Psoas muscle (tissue), 8 donors: ENCODE measurements around the gene TIAL1. TPM values are rescaled to one million over a fixed set of nuclear protein-coding genes. Genes with fewer than 3 reads are reported as not detected.
"Not testable (repeated sequence)": the region's sequence is repeated elsewhere in the genome, so short reads cannot be mapped to it uniquely, and the experiment has no call there.

ENCODE experiments used
- ATAC-seq, 4 donors: fragments of 200-7000 bp; cut with Tn5 transposase; one replicate each; pipeline ENCODE4 v1.9.1; 2020; ENCODE audit warnings: moderate library complexity in 3 of 4, mild to moderate bottlenecking in 2 of 4
- DNase-seq, 2 donors: peaks; one replicate each; pipeline ENCODE4 v3.0.0-alpha.2; 2020
- H3K27ac ChIP-seq: fragments of 200-600 bp; one replicate; pipeline ENCODE4 v1.8.0; 2022
- H3K27me3 ChIP-seq, 3 donors: fragments of 200-600 bp in 1 of 3; one replicate each; pipeline versions ENCODE4 v1.6.1 to v1.8.0; 2013 to 2022; ENCODE audit warnings: low read length in 2 of 3, mild to moderate bottlenecking in 2 of 3, moderate library complexity in 1 of 3; ENCODE audit not compliant: insufficient read depth in 3 of 3
- H3K36me3 ChIP-seq, 2 donors: fragments of 200-600 bp in 1 of 2; one replicate each; pipeline versions ENCODE4 v1.6.1 to v1.8.0; 2013 to 2022; ENCODE audit warnings: low read depth in 1 of 2, mild to moderate bottlenecking in 1 of 2, moderate library complexity in 1 of 2; ENCODE audit not compliant: insufficient read depth in 1 of 2
- H3K4me1 ChIP-seq: fragments of 200-600 bp; one replicate; pipeline ENCODE4 v1.8.0; 2022
- H3K4me3 ChIP-seq: fragments of 200-600 bp; one replicate; pipeline ENCODE4 v1.8.0; 2022; ENCODE audit warnings: mild to moderate bottlenecking
- H3K9me3 ChIP-seq: fragments of 200-600 bp; one replicate; pipeline ENCODE4 v1.8.0; 2022
- WGBS, 3 donors: extraction: QIAGEN DNeasy Blood & Tissue Kit; methylation state at CpG; one replicate each; pipeline versions ENCODE4 v1.1.6 to v1.1.7; 2013; 5-methylcytosine and 5-hydroxymethylcytosine counted together
- intact Hi-C, 2 donors: fragments of 100-400 bp; cut with DNase I; formaldehyde crosslinking; loops; one replicate each; pipeline versions ENCODE4 v1.11.0 to v1.14.2; 2022
- polyA plus RNA-seq, 3 donors: library from polyadenylated mRNA; stranded (reverse); fragments of 200-250 nt; gene quantifications; one replicate each; pipeline ENCODE4 v1.2.3, GENCODE V29; 2013
- total RNA-seq, 4 donors: library from RNA; stranded (reverse); fragmentation: NEBNext Ultra II Directional in 2 of 4; extraction: Animal tissue kit (Norgen Biotek cat#: 25700) in 2 of 4; gene quantifications; one replicate each; pipeline versions ENCODE4 v1.2.1 to v1.2.4, GENCODE V29; 2021 to 2023
- TF ChIP-seq, protein P1 (sequence below): fragments of 200-600 bp; IDR thresholded peaks from one replicate; pipeline ENCODE4 v1.8.0; 2022; ENCODE audit warnings: antibody characterized with exemption
- donor health status: healthy with polysubstance abuse.
- donor health status: DM: no; HTN: no; CAD: no; lungs with moderate emphysema.
- donor health status: Bipolar disorder and iron deficiency.
- donor health status: healthy.
- donor health status: DM: yes; HTN: yes; CAD: no.
- donor health status: DM: no; HTN: no; CAD: no.
- donor health status: DM: no; HTN: no; CAD: no.
- donor health status: DM: yes; HTN: yes; CAD: no.

Gene TIAL1
- total and polyA plus RNA-seq, 7 donors: 38.2 to 106 (median 79.3) TPM

DNA sequence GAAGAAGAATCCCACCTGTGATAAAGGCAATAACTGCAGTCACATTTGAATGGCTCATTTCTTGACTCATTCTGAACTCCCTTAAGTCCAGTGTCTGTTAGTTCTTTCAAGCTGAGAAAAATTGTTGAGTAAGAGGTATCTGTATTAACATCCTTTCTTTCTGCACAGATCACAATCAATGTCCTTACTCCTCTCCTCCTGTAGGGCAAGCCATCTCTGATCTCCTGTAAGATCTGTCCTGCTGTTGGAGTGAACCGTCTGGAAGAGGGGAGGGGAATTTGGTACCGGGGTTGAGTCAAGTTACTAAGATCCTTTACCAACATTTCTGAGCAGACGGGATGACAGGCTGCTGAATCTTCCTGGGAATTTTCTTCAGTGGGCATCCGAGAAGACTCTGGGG lies 34.7 kb downstream of the TIAL1 start:
- ATAC-seq (no peak), DNase-seq (no peak)
- Histone ChIP-seq H3K27me3 (no peaks in the 10 kb centered on the region), H3K36me3 (no peaks in the 10 kb centered on the region), H3K9me3 (no peaks in the 10 kb centered on the region), H3K4me1 (no peaks in the 10 kb centered on the region), H3K4me3 (no peak overlapping the region), H3K27ac (no peak overlapping the region)
- intact Hi-C loops: no loop called here
- TF ChIP-seq, protein P1, sequence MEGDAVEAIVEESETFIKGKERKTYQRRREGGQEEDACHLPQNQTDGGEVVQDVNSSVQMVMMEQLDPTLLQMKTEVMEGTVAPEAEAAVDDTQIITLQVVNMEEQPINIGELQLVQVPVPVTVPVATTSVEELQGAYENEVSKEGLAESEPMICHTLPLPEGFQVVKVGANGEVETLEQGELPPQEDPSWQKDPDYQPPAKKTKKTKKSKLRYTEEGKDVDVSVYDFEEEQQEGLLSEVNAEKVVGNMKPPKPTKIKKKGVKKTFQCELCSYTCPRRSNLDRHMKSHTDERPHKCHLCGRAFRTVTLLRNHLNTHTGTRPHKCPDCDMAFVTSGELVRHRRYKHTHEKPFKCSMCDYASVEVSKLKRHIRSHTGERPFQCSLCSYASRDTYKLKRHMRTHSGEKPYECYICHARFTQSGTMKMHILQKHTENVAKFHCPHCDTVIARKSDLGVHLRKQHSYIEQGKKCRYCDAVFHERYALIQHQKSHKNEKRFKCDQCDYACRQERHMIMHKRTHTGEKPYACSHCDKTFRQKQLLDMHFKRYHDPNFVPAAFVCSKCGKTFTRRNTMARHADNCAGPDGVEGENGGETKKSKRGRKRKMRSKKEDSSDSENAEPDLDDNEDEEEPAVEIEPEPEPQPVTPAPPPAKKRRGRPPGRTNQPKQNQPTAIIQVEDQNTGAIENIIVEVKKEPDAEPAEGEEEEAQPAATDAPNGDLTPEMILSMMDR: no peak
- WGBS, 3 donors: 72 to 86% (median 81%) methylated on average over 4 of the region's 4 CpGs

DNA sequence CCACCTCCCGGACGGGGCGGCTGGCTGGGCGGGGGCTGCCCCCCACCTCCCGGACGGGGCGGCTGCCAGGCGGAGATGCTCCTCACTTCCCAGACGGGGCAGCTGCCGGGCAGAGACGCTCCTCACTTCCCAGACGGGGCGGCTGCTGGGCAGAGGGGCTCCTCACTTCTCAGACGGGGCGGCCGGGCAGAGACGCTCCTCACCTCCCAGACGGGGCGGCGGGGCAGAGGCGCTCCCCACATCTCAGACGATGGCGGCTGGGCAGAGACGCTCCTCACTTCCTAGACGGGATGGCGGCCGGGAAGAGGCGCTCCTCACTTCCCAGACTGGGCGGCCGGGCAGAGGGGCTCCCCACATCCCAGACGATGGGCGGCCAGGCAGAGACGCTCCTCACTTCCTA lies 37.3 kb downstream of the TIAL1 start:
- intact Hi-C loops, H3K9me3 ChIP-seq, H3K4me1 ChIP-seq, DNase-seq, H3K27ac ChIP-seq, ATAC-seq, H3K4me3 ChIP-seq, H3K27me3 ChIP-seq, H3K36me3 ChIP-seq: not testable (repeated sequence)
- whole genome bisulfite sequencing, 3 donors: 90 to 93% (median 92%) methylated on average over 24 to 33 of the region's 33 CpGs

GRCh38 chr10:119556081-119556480 lies 40.7 kb downstream of the TIAL1 start:
- WGBS, 3 donors: 97 to 99% (median 98%) methylated on average over 2 of the region's 2 CpGs
- H3K4me1 ChIP-seq, H3K4me3 ChIP-seq, ATAC-seq, H3K27me3 ChIP-seq, H3K9me3 ChIP-seq, H3K27ac ChIP-seq, DNase-seq, intact Hi-C loops, H3K36me3 ChIP-seq: not testable (repeated sequence)

DNA sequence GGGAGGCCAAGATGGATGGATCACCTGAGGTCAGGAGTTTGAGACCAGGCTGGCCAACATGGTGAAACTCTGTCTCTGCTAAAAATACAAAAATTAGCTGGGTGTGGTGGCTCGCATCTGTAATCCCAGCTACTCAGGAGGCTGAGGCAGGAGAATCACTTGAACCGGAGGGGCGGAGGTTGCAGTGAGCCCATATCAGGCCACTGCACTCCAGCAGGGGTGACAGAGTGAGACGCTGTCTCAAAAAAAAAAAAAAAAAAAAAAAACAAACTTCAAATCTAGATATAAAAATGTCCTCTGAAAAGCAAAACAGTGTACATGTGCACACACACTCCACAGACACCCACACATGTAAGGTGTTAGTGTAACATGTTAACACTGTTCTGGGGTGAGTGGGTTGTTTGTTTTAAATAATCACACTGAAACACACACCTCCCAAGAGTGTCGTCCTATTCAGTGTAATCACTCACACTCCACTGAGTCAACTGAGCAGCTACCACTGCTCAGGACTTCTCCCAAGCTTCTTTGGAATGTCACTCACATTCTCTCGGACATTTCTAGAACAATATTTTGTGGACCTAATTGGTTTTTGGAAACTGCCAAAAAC lies 41.5 kb downstream of the TIAL1 start:
- no peaks in the 10 kb centered on the region for H3K27me3 ChIP-seq
- ATAC-seq (no peak), DNase-seq (no peak)
- H3K36me3 ChIP-seq: no peaks in the 10 kb centered on the region
- no peak overlapping the region for H3K4me3 ChIP-seq
- intact Hi-C loops: no loop called here
- no peaks in the 10 kb centered on the region for H3K9me3 ChIP-seq
- WGBS, 3 donors: 84 to 94% (median 86%) methylated on average over 6 of the region's 6 CpGs
- H3K4me1 ChIP-seq: no peaks in the 10 kb centered on the region
- TF ChIP-seq, protein P1: no peak
- H3K27ac ChIP-seq: no peak overlapping the region

GRCh38 chr10:119550827-119551226 lies 45.9 kb downstream of the TIAL1 start:
- TF ChIP-seq, protein P1: no peak
- 77 to 87% (median 83%) methylated on average over 4 of the region's 4 CpGs for WGBS, 3 donors
- no peak for ATAC-seq

More at GRCh38 chr10:119550827-119551226, 45.9 kb downstream of the TIAL1 start:
- Histone ChIP-seq H3K36me3 (no peaks in the 10 kb centered on the region), H3K4me3 (no peak overlapping the region), H3K27me3 (no peaks in the 10 kb centered on the region), H3K9me3 (no peaks in the 10 kb centered on the region), H3K4me1 (no peaks in the 10 kb centered on the region), H3K27ac (no peak overlapping the region)
- intact Hi-C loops: no loop called here
- DNase-seq: no peak
